ENCODE results near the gene GRHL1.

- TF ChIP-seq YY1 (IDR thresholded peaks at IDR 0.05; ENCODE audit: insufficient read depth, insufficient read length) (no peak), ZNF274 (IDR thresholded peaks at IDR 0.05; ENCODE audit: low read depth, low read length) (no peak), SUZ12 (IDR thresholded peaks at IDR 0.05; ENCODE audit: extremely low read depth, insufficient read depth, insufficient read length) (no peak)
Observed at GRCh38 chr2:10022041-10022421, 70.5 kb downstream of the GRHL1 start.
